HG02938 (cell line): ENCODE results near the gene OR52B2.

Experiments used
- ATAC-seq: cut with Tn5 transposase; IDR thresholded peaks from one replicate; pipeline ENCODE4 v1.9.1; 2021; ENCODE audit warnings: mild to moderate bottlenecking, moderate library complexity; ENCODE audit not compliant: unreplicated experiment

The OR52B2 gene

DNA sequence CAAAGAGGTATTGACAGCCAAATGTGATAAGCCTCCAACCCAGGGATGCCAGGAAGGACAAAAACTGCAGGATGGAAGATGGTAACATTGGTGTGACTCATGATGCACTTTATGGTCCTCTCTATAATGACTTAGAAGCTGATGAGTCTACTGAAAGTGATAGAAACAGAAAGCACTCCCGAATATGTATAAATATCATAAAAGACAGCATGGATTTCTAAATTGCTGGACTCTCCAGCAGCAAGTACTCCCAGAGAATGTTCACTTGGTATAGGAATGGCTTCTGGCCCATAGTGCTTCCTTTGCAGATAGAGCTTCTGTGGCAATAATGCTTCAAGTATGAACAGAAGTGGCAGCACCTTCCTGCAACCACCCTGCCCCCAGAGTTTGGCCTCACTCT lies at the start of gene OR52B2:
TSS of gene OR52B2 (minus strand) at position 101 of the 400 bp plus-strand sequence. CDS start at position 101, 0 bp downstream.
- no peak for ATAC-seq

DNA sequence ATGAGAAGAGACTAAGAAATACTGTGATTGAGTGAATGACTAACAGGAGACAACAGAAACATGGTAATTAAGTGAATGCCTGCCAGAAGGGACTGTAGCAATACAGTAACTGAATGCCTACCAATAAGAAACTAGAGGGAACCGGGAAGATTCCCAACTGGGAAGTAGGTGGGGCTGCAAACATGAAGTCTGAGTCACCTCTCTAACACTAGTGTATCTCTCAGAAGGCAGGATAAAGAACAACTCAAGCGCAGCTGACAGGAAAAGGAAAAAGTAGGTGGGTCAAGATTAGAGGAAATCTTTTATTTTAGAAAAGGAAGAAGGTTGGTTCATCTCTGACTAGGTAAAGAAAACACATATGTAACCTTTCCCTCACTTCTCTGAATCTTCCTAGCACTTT lies 49.2 kb upstream of the OR52B2 start:
- ATAC-seq, result no peak

DNA sequence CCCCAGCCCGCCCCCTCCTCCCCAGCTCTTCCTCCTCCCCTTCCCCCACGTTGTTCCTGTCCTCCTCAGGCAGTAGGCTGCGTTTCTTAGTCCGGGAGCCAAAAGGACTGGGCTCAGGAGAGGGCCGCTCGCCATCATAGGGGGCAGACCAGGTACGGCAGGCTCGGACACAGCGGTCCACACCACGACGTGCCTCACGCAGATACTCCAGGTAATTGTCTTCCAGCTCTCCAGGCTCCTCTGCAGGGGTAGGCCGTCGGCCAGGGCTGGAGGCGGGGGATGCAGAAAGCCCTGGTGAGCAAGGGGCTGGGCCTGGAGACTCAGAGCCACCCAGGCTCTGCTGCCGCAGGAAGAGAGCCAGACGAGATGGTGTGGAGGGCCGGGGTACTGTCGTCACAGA lies 47.6 kb upstream of the OR52B2 start:
- ATAC-seq, result no peak

DNA sequence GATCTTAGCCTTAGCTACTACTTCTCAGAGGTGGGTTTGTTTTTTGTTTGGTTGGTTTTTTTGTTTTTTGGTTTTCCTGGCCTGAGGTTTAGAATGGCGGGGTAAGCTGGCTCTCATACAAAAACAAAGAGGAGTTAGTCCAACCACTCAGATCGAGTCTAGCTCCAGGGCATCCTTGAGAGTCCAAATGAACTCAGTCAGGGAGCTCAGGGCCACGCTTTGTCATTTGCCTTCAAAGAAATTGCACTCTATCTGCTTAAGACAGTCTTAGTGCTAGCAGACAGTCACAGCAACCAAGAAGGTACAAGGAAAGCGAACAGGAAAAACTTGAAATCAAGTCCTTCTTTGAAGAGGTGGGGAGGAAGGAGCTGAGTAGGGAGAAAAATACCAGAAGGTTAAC lies 46.4 kb upstream of the OR52B2 start:
- no peak for ATAC-seq

DNA sequence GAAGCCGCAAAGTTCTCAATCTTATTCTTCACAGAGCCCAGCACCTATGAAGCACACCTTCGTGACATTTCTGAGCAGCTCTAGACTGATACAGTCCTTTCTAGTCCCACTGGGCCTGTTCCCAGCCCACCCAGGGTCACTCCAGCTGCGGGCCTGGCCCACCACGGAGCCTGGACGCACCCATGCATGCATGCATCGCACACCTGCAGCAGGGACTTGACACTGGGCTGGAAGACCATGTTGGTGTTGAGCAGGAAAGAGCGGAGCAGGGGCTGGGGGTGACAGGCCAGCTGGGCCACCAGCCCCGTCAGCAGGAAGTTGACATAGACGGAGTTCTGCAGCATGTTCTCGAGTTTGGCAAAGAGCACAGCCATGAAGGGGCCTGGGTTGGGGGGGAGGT lies 44.4 kb upstream of the OR52B2 start:
- ATAC-seq, result no peak

DNA sequence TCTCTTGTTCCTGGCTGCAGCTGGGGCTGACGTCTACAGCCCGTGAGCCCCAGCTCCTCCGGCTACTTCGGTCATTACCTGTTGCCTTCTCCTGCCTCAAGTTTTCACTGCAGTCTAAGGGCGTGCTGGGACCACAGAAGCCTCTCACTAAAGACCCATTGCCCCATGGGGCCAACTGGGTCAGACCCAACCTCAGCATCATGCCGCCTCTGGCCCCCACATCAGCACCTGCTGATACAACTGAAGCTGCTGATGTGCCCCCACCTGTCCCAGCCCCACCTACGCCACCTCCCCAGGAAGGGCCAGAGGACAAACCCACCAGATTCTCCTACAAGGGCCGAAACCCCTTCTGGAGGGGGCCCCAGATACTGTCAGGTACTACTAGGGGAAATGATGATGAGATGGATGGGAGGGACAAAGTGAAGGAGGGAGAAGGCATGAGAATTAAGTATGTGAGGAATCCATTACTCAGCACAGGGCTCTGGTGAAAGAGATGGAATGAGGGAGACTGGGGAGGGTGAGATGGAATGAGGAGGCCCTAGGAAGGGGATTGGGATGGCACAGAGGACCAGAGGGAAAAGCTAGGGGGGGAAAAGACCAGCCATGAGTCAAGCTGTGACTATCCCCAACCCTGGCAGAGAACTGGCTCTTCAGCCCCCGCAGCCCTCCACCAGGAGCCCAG lies 40.3 kb upstream of the OR52B2 start:
- ATAC-seq, result no peak

DNA sequence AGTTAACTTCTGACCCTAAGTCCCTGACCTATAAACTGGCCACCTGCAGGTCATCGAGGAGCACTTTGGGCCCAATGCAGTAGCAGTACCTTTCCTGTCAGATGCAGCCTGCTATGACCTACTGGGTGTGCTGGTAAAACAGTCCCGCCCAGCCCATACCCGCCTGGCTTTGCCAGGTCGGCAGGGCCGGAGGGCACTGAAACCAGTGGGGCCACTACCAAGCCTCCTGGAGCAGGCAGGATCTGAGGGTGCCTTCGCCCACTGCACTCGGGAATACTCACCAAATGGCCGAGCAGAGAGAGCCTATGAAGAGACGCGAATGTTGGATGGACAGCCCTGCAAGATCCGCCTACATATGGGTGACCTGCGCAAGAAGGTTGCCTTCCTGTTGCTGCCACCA lies 39.7 kb upstream of the OR52B2 start:
- no peak for ATAC-seq

DNA sequence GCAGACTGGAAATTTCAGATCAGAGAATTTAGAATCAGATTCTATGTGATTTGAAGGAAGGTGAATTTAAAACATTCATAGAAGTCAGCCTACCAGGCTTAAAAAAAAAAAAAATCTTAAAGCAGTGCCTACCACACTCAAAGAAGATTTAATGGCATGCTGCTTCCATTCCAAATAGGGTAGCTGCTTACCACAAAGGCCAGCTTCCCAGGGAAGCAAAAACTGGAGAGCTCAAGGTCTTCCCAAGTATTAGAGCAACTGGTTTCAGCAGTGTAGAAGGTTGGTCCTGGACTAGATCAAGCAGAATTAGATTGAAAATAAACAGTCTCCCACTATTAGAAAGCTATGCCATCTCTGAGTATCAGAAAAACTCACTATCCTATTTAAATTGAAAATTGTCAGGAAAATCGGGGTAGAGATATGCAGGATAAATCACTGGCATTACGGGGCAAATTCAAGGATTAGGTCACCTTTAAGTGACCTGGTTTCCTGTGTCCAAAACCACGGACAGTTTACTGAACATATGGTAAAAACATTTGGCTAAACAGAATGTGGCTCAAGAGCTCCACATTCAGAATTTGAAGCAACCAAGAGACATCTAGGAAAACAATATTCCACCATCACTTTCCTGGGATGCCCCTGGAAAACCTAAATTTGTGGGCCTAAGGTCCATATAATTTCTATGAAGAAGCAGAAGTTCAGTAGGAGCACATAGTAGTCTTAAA lies 36.5 kb upstream of the OR52B2 start:
- no peak for ATAC-seq

DNA sequence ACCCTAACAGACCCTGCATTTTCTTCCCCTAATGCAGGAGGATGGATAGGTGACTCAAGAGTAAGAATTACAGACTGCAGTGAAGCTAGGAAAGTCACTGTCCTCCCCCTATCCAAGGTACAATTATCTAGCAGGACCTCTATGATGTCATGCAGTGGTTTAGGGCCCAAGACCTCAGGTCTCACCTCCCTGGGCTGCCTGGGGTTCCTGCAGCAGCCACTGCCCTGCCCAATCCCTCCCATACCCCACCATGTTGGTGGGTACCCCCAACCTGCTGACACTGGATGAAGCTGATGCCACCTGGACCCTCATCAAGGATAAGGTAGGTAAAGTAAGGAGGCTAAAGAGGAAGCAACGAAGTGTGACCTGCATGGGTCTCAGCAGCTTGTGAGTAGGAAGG lies 35.2 kb upstream of the OR52B2 start, which contains the start of gene C11orf42:
TSS of gene C11orf42 (plus strand) at position 192 of the 400 bp plus-strand sequence. CDS start at position 251, 59 bp downstream.
- ATAC-seq, result no peak

DNA sequence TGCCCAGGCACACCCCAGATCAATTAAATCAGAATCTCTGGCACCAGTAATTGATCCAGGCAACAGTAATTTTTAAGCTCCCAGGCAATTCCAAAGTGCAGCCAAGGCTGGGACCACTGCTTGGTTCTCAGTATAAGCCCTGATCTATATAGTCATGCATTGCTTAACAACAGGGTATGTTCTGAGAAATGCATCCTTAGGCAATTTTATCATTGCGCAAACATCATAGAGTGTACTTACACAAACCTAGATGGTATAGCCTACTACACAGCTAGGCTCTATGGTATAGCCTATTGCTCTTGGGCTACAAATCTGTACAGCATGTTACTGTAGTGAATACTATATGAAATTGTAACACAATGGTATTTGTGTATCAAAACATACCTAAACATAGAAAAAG lies 34.6 kb upstream of the OR52B2 start:
- no peak for ATAC-seq

DNA sequence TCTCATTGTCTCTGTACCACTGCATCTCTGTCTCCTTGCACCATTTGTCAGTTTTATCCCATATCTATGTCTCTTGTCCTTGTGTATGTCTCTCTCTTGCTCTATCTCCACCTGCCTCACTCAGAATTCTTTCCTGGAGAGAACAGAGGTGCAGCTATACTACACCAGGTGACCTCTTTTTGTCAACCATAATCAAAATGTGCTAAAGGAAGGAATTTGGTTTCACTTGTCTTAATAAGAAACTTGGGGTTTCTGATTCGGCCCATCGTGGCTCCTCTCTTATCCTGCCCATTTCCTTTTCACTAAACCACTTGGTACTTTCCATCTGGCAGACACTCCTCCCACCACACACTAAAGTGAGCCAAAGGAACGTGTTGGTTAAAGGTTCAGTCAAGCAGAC lies 33.2 kb upstream of the OR52B2 start:
- ATAC-seq, result peak; percentile 71

DNA sequence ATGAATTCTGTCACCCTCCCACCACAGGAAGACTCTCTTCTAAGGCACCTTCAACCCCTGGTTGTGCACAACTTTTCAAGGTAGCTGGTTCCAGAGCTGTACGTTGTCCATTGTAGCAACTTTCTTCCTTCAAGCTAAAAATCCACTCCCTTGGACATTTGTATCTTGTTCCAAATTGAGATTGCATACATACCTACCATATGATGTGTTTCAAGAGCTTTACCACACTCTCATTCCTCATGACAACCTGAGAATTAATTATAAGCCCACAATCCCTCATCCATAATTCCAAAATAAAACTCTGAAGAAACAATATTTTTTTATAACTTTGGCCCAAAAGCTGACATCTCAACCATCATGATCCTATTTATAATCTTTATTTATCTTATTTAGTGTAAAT lies 31.9 kb upstream of the OR52B2 start:
- ATAC-seq, result no peak

DNA sequence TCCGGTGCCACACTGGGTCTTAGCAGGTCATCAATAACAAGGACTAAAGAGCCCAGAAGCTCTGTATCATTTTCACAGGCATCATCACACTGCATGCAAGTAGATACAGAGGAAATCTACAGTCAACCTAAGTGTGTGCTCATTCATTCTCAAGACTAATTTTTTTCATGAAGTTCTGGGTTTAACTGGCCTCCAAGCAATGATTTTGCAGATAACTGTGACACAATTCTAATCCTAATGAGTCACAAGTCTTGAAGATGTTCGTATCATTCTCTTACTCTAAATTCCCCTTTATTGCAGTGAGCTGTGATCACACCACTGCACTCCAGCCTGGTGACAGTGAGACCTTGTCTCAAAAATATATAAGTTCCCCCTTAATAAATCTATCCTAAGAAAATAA lies 31.4 kb upstream of the OR52B2 start:
- no peak for ATAC-seq

DNA sequence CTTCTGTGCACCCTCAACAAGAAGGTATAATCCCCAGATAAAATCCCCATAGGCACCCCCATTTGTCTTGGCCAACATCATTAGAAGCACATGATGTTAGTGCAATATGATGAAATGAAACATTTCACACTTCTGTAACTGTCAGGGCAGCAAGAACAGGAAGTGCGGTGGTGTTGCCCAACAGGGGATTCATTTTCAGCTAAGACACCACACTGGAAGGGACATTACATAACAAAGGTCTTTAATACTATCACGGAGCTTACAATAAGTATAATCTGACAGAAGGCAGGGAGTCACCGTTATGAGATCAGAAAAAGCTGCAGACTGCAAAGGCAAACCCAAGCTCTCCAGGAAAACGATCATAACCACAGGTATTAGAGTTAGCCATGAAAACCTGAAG lies 30.8 kb upstream of the OR52B2 start:
- no peak for ATAC-seq

DNA sequence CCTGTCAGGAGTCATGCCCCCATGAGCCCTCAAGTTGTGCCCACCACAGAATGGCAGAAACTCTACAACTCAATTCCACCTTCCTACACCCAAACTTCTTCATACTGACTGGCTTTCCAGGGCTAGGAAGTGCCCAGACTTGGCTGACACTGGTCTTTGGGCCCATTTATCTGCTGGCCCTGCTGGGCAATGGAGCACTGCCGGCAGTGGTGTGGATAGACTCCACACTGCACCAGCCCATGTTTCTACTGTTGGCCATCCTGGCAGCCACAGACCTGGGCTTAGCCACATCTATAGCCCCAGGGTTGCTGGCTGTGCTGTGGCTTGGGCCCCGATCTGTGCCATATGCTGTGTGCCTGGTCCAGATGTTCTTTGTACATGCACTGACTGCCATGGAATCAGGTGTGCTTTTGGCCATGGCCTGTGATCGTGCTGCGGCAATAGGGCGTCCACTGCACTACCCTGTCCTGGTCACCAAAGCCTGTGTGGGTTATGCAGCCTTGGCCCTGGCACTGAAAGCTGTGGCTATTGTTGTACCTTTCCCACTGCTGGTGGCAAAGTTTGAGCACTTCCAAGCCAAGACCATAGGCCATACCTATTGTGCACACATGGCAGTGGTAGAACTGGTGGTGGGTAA lies 29.2 kb upstream of the OR52B2 start, which contains the start of gene OR52W1:
TSS of gene OR52W1 (plus strand) at position 51 of the 637 bp plus-strand sequence. CDS start at position 51, 0 bp downstream.
- no peak for ATAC-seq

DNA sequence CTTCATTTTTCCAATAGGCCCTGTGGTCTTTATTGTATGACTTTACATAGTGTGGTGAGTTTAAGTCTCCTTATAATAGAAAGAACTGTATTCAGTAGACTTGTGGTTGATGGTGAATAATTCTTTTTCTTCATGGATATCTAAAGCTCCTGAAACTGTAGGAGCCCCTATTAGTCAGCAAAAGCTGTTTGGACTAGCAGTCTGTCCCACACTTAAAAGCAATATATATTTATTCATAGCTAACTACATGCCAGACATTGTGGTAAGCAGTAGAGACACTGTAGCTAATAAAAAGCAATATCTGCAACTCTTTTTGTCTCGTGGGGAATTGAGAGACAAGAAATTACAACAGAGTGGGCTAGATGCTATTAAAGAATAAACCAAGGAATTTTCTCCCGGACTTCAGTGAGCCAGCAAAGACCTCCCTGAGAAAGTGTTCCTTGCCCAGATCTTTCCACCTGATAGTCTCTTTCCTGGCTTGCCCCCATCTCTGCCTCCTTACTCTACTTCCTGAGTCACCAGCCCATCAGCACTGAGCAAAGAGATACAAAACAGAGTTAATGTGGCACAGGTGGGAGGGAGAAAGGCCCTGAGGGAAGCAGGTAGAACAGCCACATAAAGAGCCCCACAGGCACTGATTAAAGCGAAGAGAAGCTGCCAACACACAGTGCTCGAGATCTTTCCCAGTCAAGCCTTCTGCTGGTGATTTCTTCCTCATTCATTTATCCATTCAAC lies 27.5 kb upstream of the OR52B2 start:
- no peak for ATAC-seq

DNA sequence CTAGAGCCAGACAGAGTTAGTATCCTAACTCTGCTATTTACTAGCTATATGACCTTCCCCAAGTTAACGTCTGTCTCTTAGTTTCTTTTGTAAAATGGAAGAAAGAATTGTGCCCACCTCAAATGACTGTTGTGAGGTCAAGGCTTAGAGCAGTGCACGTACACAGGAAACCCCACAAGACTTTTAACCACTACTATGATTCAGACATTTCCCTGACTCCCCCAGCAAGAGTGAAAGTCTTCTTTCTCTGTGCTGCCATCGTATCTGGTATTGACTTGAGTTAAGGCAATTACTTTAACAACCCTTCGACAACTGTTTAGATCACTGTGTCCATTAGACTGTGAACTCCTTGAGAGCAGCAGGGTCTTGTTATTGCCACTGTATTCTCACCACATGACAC lies 26.3 kb upstream of the OR52B2 start:
- ATAC-seq, result peak; percentile 60

DNA sequence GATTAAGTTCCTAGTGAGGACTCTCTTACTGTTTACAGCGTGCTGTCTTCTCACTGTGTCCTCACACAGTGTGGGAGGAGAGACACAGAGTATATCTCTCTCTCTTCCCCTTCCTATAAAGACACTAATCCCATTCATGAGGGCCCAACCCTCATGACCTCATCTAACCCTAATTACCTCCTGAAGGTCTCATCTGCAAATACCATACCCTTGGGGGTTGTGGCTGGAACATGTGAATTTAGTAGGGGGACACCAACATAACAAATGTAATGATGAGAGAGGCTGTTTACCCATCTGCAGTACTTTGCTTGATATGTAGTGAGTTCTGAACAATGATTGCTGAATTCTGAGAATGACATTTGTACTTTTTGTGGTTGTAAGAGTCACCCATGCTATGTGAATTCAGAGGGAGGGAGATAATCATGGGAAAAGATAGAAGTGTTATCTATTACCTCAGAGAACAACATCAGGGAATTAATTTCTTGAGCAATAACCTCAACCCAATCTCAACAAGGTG lies 24.0 kb upstream of the OR52B2 start:
- no peak for ATAC-seq

DNA sequence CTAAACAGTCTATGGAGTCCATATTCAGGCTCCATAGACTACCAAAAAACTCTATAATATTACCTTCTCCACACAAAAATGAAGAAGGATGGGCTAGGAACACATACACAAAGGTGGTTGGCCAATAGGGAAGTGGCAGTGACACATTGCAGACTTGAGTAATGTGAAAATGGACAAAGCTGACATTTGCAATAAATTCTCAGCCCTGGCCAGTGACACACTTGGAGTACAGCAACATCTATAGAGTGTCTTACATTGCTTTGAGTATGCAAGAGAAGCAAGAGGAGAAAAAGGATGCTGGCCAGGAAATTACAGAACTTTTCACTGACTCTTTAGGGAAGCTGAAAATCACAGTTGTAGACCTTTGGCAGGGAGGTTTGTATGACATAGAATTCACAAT lies 21.6 kb upstream of the OR52B2 start:
- ATAC-seq, result no peak

DNA sequence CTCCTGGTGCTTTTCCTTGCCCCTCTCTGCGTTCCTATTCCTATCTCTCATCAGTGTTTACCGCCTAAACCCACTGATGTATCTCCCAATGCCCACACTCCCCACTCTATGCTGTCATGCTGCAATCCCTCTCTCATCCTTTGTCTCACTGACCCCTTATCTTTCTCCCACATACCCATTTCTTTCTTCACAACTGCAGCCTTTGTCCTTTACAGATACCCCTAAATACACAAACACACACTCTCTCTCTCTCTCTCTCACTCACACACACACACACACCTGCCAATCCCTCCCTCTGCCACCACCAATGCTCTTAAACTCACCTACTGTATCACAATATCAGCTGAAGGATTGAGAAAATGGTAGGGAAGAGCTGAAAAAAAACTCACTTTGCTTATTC lies 5.3 kb upstream of the OR52B2 start:
- ATAC-seq, result no peak
